Suprapubic skin (tissue), 4 donors: ENCODE measurements around the gene PARD3B.

Experiments
- EP300 ChIP-seq: sonication (generic); formaldehyde crosslinking; IDR thresholded peaks from one replicate; pipeline ENCODE4 v1.6.1; 2017; ENCODE audit warnings: antibody characterized with exemption
- POLR2A ChIP-seq, 2 donors: fragments of 450-650 bp; IDR thresholded peaks; one replicate each; pipeline ENCODE4 v1.6.1; 2017; ENCODE audit warnings: antibody characterized with exemption in 2 of 2, mild to moderate bottlenecking in 2 of 2, moderate library complexity in 2 of 2
- POLR2AphosphoS5 ChIP-seq, 3 donors: sonication (generic); formaldehyde crosslinking; IDR thresholded peaks; one replicate each; pipeline ENCODE4 v1.6.1; 2017; ENCODE audit warnings: antibody characterized with exemption in 3 of 3
- TF ChIP-seq, protein P1 (sequence below), 2 donors: fragments of 200-600 bp in 1 of 2; fragments of 450-650 bp in 1 of 2; sonication (generic) in 1 of 2; IDR thresholded peaks; one replicate each; pipeline ENCODE4 v1.5.1; 2016 to 2019; ENCODE audit warnings: antibody characterized with exemption in 2 of 2, mild to moderate bottlenecking in 1 of 2, moderate library complexity in 1 of 2

DNA sequence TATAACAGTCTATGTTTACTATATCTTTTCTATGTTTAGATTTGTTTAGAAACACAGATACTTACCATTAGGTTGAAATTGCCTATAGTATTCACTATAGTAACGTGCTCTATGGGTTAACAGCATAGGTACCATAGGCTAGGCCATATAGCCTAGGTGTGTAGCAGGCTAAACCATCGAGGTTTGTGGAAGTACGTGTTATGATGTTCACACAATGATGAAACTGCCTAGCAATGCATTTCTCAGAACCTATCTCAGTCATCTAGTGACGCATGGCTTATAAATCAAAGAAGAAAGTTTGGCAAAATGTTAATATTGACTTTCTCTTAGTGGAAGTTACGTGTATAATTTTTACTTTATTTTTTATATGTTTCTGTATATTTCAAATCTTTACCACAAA is 670.8 kb downstream of the PARD3B start:
- TF ChIP-seq POLR2A (IDR thresholded peaks at IDR 0.05) = no peak
- TF ChIP-seq, protein P1, sequence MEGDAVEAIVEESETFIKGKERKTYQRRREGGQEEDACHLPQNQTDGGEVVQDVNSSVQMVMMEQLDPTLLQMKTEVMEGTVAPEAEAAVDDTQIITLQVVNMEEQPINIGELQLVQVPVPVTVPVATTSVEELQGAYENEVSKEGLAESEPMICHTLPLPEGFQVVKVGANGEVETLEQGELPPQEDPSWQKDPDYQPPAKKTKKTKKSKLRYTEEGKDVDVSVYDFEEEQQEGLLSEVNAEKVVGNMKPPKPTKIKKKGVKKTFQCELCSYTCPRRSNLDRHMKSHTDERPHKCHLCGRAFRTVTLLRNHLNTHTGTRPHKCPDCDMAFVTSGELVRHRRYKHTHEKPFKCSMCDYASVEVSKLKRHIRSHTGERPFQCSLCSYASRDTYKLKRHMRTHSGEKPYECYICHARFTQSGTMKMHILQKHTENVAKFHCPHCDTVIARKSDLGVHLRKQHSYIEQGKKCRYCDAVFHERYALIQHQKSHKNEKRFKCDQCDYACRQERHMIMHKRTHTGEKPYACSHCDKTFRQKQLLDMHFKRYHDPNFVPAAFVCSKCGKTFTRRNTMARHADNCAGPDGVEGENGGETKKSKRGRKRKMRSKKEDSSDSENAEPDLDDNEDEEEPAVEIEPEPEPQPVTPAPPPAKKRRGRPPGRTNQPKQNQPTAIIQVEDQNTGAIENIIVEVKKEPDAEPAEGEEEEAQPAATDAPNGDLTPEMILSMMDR (IDR thresholded peaks at IDR 0.05) = no peak
- TF ChIP-seq POLR2AphosphoS5 (IDR thresholded peaks at IDR 0.05) = no peak
- no peak for TF ChIP-seq EP300
